Endodermal cell (in vitro differentiated cells): Measurements from ENCODE around the gene AFTPH. TPM values are rescaled to one million over a fixed set of nuclear protein-coding genes. Genes with fewer than 3 reads are reported as not detected.

Experiments used
- DNase-seq: peaks from one replicate; pipeline ENCODE4 v3.0.0-alpha.2; 2017
- H3K27ac ChIP-seq: 2 replicates; pipeline ENCODE4 v1.5.1; 2013; ENCODE audit warnings: mild to moderate bottlenecking, low read depth, low read length, moderate library complexity
- H3K27me3 ChIP-seq: 2 replicates; pipeline ENCODE4 v1.6.1; 2013; ENCODE audit warnings: mild to moderate bottlenecking, low read length, moderate library complexity; ENCODE audit not compliant: insufficient read depth, control insufficient read depth, poor library complexity, severe bottlenecking
- H3K36me3 ChIP-seq: 2 replicates; pipeline ENCODE4 v1.7.0; 2013; ENCODE audit warnings: mild to moderate bottlenecking, low read length, moderate library complexity; ENCODE audit not compliant: control insufficient read depth, insufficient read depth
- H3K4me1 ChIP-seq: one replicate; pipeline ENCODE4 v1.7.0; 2013; ENCODE audit warnings: low read length; ENCODE audit not compliant: control insufficient read depth, insufficient read depth
- H3K4me3 ChIP-seq: 2 replicates; pipeline ENCODE4 v1.5.1; 2013; ENCODE audit warnings: mild to moderate bottlenecking, low read length, moderate library complexity
- H3K9ac ChIP-seq: 2 replicates; pipeline ENCODE4 v1.6.1; 2013; ENCODE audit warnings: mild to moderate bottlenecking, low read length, moderate library complexity; ENCODE audit not compliant: poor library complexity, severe bottlenecking; ENCODE audit errors: extremely low read depth
- H3K9me3 ChIP-seq: 2 replicates; pipeline ENCODE4 v1.6.1; 2013; ENCODE audit warnings: mild to moderate bottlenecking, low read length, moderate library complexity; ENCODE audit not compliant: control insufficient read depth
- H3K27ac Mint-ChIP-seq: 2 replicates; pipeline ENCODE4 v1.8.0; 2020; ENCODE audit warnings: mixed read lengths
- H3K27me3 Mint-ChIP-seq: 2 replicates; pipeline ENCODE4 v1.8.0; 2021; ENCODE audit warnings: mild to moderate bottlenecking, mixed read lengths; ENCODE audit not compliant: insufficient read depth
- H3K36me3 Mint-ChIP-seq: 2 replicates; pipeline ENCODE4 v1.8.0; 2020; ENCODE audit warnings: low read depth, mixed read lengths
- H3K4me1 Mint-ChIP-seq: 2 replicates; pipeline ENCODE4 v1.8.0; 2020; ENCODE audit warnings: mixed read lengths
- H3K4me3 Mint-ChIP-seq: 2 replicates; pipeline ENCODE4 v1.8.0; 2020; ENCODE audit warnings: mild to moderate bottlenecking, moderate library complexity, mixed read lengths
- H3K9me3 Mint-ChIP-seq: 2 replicates; pipeline ENCODE4 v1.8.0; 2020; ENCODE audit warnings: mild to moderate bottlenecking, mixed read lengths
- WGBS, 2 experiments: methylation state at CpG; one replicate each; pipeline versions ENCODE4 v1.1.5 to v1.1.7; 2013; ENCODE audit warnings: missing lambda C conversion rate in 2 of 2, mixed read lengths in 1 of 2; ENCODE audit not compliant: insufficient coverage in 1 of 2, insufficient read length in 1 of 2; 5-methylcytosine and 5-hydroxymethylcytosine counted together
- total RNA-seq, 2 donors: library from RNA; stranded (reverse); fragmentation: NEBNext Ultra II Directional in 1 of 2; extraction: Animal tissue kit (Norgen Biotek cat#: 25700) in 1 of 2; gene quantifications; 2 replicates in 1 of 2; 3 replicates in 1 of 2; pipeline ENCODE4 v1.2.1, GENCODE V29; 2021
- TF ChIP-seq, protein P1 (sequence below): fragments of 200-600 bp; sonication (generic); conservative IDR thresholded peaks from 2 replicates; pipeline ENCODE4 v1.5.0; 2021; ENCODE audit warnings: antibody characterized with exemption, mild to moderate bottlenecking

Gene AFTPH
- total RNA-seq, 2 donors from 2014 or later, result 13.7 to 21.5 TPM

DNA sequence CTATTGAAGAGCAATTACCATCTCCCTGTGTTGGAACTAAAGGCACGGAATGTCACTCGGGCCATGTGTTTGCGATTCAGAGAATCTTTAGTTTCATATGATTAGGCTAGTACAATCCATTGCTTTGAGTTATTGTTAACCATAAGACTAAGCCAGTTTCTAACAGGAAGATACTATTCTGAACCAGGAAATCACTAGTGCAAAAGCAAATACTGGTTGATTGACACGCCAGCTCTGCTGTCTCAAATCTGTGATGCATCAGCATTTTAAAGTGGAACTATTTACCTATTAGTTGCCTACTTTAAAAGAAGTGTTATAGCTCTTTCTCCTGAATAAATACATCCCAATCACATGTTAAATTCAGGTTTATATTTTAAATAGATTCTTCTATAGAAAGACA is 61.9 kb downstream of the AFTPH start:
- H3K27me3 ChIP-seq, result no peaks in the 10 kb centered on the region
- H3K4me3 ChIP-seq, result no peak overlapping the region
- no peaks in the 10 kb centered on the region for H3K4me1 Mint-ChIP-seq
- no peaks in the 10 kb centered on the region for H3K27me3 Mint-ChIP-seq
- H3K27ac ChIP-seq, result no peak overlapping the region
- H3K27ac Mint-ChIP-seq, result no peak overlapping the region
- no peak overlapping the region for H3K4me3 Mint-ChIP-seq
- no peaks in the 10 kb centered on the region for H3K9me3 Mint-ChIP-seq
- no peaks in the 10 kb centered on the region for H3K36me3 Mint-ChIP-seq
- TF ChIP-seq, protein P1, sequence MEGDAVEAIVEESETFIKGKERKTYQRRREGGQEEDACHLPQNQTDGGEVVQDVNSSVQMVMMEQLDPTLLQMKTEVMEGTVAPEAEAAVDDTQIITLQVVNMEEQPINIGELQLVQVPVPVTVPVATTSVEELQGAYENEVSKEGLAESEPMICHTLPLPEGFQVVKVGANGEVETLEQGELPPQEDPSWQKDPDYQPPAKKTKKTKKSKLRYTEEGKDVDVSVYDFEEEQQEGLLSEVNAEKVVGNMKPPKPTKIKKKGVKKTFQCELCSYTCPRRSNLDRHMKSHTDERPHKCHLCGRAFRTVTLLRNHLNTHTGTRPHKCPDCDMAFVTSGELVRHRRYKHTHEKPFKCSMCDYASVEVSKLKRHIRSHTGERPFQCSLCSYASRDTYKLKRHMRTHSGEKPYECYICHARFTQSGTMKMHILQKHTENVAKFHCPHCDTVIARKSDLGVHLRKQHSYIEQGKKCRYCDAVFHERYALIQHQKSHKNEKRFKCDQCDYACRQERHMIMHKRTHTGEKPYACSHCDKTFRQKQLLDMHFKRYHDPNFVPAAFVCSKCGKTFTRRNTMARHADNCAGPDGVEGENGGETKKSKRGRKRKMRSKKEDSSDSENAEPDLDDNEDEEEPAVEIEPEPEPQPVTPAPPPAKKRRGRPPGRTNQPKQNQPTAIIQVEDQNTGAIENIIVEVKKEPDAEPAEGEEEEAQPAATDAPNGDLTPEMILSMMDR, result no peak
- 93 to 100% methylated on average over 3 to 4 of the region's 4 CpGs for WGBS, 2 experiments
- H3K4me1 ChIP-seq, result no peaks in the 10 kb centered on the region
- H3K36me3 ChIP-seq, result peaks cover 17% of the 10 kb centered on the region
- no peak for DNase-seq
- H3K9me3 ChIP-seq, result no peaks in the 10 kb centered on the region
- no peak overlapping the region for H3K9ac ChIP-seq

DNA sequence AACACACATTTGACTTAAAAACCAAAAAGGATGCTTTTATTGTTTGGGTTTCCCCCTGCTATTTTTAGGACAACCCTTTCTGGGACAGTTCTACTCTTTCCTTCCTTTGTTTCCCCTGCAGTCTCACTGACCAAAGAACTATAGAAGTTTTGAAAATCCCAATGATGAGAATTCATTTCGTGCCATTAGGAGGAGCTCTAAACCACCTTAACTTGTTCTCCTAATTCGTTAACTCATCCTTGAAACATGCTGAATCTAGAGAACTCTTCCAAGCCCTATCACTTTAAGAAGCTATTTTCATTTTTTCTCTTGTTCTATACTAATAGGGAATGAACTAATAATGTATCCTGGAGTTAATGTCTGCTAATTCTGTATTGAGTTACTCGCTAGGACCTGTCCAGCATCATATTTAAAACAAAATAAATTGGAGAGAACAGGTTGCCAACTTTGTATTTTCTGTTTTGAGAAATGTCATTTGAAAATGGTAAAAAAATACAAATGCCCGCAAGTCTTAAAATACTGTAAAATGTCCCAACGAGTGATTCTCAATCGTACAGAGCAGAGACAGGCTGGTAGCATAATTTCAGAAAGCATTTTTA is 62.9 kb downstream of the AFTPH start:
- no peak overlapping the region for H3K27ac ChIP-seq
- Mint-ChIP-seq H3K4me1 (no peaks in the 10 kb centered on the region), H3K9me3 (no peaks in the 10 kb centered on the region), H3K27me3 (no peaks in the 10 kb centered on the region), H3K4me3 (no peak overlapping the region), H3K27ac (no peak overlapping the region), H3K36me3 (no peaks in the 10 kb centered on the region)
- H3K4me3 ChIP-seq, result no peak overlapping the region
- H3K4me1 ChIP-seq, result no peaks in the 10 kb centered on the region
- 50 to 63% methylated on average over 4 to 6 of the region's 6 CpGs for WGBS, 2 experiments
- H3K27me3 ChIP-seq, result no peaks in the 10 kb centered on the region
- TF ChIP-seq, protein P1, result peak; percentile 81
- H3K9me3 ChIP-seq, result no peaks in the 10 kb centered on the region
- DNase-seq, result no peak
- no peak overlapping the region for H3K9ac ChIP-seq
- H3K36me3 ChIP-seq, result peaks cover 26% of the 10 kb centered on the region

DNA sequence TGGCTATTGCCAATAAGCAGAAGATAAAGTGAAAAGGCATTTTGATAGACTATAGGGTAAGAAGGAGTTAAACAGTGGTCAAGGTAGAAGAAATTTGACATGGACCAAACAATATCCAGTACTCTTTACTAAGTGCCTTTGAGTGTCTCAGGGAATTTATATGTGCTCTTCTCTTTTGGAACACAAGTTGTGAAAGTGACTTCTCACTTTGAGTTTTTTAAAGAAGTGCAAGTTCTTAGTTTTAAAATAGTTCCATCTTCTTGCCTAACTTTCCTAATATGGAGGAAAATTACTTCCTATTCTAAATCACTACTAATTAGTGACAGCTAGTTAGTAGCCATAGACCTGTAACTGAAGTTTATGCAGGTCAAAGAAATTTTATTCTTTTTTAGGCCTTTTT is 63.4 kb downstream of the AFTPH start:
- Mint-ChIP-seq H3K27me3 (no peaks in the 10 kb centered on the region), H3K4me1 (no peaks in the 10 kb centered on the region), H3K36me3 (peaks cover 4% of the 10 kb centered on the region), H3K9me3 (no peaks in the 10 kb centered on the region), H3K27ac (no peak overlapping the region), H3K4me3 (no peak overlapping the region)
- Histone ChIP-seq H3K27me3 (no peaks in the 10 kb centered on the region), H3K4me3 (no peak overlapping the region), H3K27ac (no peak overlapping the region), H3K9ac (no peak overlapping the region), H3K36me3 (peaks cover 31% of the 10 kb centered on the region), H3K4me1 (no peaks in the 10 kb centered on the region), H3K9me3 (no peaks in the 10 kb centered on the region)
- TF ChIP-seq, protein P1, result no peak
- DNase-seq, result no peak
